Vagina (tissue), 2 donors: ENCODE results near the gene TLCD3A. TPM values are rescaled to one million over a fixed set of nuclear protein-coding genes. Genes with fewer than 3 reads are reported as not detected.

Experiments
- DNase-seq, 2 donors: peaks; one replicate each; pipeline ENCODE4 v3.0.0-alpha.2; 2017; ENCODE audit errors: extremely low spot score in 2 of 2
- H3K27ac ChIP-seq: fragments of 200-600 bp; sonication (generic); one replicate; pipeline ENCODE4 v1.5.1; 2019
- H3K27me3 ChIP-seq: fragments of 200-600 bp; sonication (generic); one replicate; pipeline ENCODE4 v1.5.1; 2019
- H3K36me3 ChIP-seq, 2 donors: fragments of 200-600 bp; sonication (generic); one replicate each; pipeline ENCODE4 v1.5.1; 2017 to 2019
- H3K4me1 ChIP-seq: fragments of 200-600 bp; sonication (generic); one replicate; pipeline ENCODE4 v1.5.1; 2019
- H3K4me3 ChIP-seq, 2 donors: fragments of 200-600 bp; sonication (generic); 1 replicate in 1 of 2; 2 replicates in 1 of 2; pipeline ENCODE4 v1.5.1; 2016 to 2019
- H3K9me3 ChIP-seq: fragments of 200-600 bp; sonication (generic); one replicate; pipeline ENCODE4 v1.5.1; 2019
- POLR2A ChIP-seq, 2 donors: fragments of 450-650 bp; IDR thresholded peaks; one replicate each; pipeline ENCODE4 v1.6.1; 2017; ENCODE audit warnings: antibody characterized with exemption in 2 of 2, mild to moderate bottlenecking in 2 of 2, moderate library complexity in 2 of 2
- POLR2AphosphoS5 ChIP-seq, 2 donors: sonication (generic); formaldehyde crosslinking; IDR thresholded peaks; one replicate each; pipeline ENCODE4 v1.9.0; 2017; ENCODE audit warnings: antibody characterized with exemption in 2 of 2, mild to moderate bottlenecking in 2 of 2, low read depth in 1 of 2; ENCODE audit not compliant: insufficient read depth in 1 of 2
- intact Hi-C: fragments of 100-400 bp; cut with DNase I; formaldehyde crosslinking; loops from one replicate; pipeline ENCODE4 v1.15.1; 2023
- total RNA-seq: library from RNA; depleted of rRNA; stranded (reverse); fragments of >200 nt; gene quantifications from one replicate; pipeline ENCODE4 v1.2.3, GENCODE V29; 2016
- TF ChIP-seq, protein P1 (sequence below), 3 experiments: fragments of 450-650 bp in 2 of 3; fragments of 200-600 bp in 1 of 3; sonication (generic) in 1 of 3; IDR thresholded peaks; one replicate each; pipeline ENCODE4 v1.5.1; 2017 to 2019; ENCODE audit warnings: antibody characterized with exemption in 3 of 3, mild to moderate bottlenecking in 2 of 3, moderate library complexity in 2 of 3

Gene TLCD3A
- total RNA-seq, 1 donor from 2014 or later, result 18.7 TPM

DNA sequence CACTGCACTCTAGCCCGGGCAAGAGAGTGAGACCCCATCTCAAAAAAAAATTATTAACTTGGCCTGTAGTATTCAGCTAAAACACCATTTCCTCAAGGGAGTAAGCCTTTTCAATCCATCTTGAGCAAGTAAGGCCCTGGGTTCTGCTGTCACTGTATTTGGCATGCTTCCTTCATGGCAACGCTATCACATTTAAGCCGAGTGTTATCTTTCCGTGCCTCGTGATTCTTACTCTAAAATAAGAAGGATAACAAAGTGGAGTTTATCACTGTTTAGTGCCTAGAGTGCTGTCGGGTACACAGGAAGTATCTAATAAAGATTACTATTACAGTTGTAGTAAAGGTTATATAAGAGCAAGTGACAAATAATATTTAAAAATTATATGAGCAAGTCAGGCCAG, 26.5 kb upstream of the TLCD3A start:
- no peaks in the 10 kb centered on the region for H3K9me3 ChIP-seq
- no peak for TF ChIP-seq POLR2A (IDR thresholded peaks at IDR 0.05)
- TF ChIP-seq, protein P1, sequence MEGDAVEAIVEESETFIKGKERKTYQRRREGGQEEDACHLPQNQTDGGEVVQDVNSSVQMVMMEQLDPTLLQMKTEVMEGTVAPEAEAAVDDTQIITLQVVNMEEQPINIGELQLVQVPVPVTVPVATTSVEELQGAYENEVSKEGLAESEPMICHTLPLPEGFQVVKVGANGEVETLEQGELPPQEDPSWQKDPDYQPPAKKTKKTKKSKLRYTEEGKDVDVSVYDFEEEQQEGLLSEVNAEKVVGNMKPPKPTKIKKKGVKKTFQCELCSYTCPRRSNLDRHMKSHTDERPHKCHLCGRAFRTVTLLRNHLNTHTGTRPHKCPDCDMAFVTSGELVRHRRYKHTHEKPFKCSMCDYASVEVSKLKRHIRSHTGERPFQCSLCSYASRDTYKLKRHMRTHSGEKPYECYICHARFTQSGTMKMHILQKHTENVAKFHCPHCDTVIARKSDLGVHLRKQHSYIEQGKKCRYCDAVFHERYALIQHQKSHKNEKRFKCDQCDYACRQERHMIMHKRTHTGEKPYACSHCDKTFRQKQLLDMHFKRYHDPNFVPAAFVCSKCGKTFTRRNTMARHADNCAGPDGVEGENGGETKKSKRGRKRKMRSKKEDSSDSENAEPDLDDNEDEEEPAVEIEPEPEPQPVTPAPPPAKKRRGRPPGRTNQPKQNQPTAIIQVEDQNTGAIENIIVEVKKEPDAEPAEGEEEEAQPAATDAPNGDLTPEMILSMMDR (IDR thresholded peaks at IDR 0.05), result no peak
- TF ChIP-seq POLR2AphosphoS5 (IDR thresholded peaks at IDR 0.05; ENCODE audit: insufficient read depth in 1 of 2, low read depth in 1 of 2), result no peak
- intact Hi-C loops, result no loop called here
- peaks cover 0 to 25% of the 10 kb centered on the region in 2 donors for H3K36me3 ChIP-seq
- no peak overlapping the region for H3K4me3 ChIP-seq
- no peak overlapping the region for H3K27ac ChIP-seq
- no peak for DNase-seq
- H3K27me3 ChIP-seq, result no peaks in the 10 kb centered on the region
- no peaks in the 10 kb centered on the region for H3K4me1 ChIP-seq

DNA sequence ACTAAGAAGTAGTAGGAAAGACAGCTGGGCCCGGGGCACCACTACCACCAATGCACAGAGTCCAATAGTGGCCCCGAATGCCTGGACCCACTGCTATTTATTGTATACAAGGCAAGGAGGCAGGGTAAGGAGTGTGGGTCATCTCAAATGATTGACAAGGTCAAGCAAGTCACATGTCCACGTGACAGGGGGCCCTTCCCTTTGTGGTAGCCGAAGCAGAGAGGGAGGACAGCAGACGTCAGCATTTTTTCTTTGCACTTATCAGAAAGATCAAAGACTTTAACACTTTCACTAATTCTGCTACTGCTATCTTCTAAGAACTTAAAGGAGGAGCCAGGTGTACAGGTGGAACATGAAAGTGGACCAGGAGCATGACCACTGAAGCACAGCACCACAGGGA, 24.3 kb upstream of the TLCD3A start:
- no peak overlapping the region for H3K4me3 ChIP-seq
- peaks cover 0 to 20% of the 10 kb centered on the region in 2 donors for H3K36me3 ChIP-seq
- no peak for TF ChIP-seq POLR2A (IDR thresholded peaks at IDR 0.05)
- TF ChIP-seq POLR2AphosphoS5 (IDR thresholded peaks at IDR 0.05; ENCODE audit: insufficient read depth in 1 of 2, low read depth in 1 of 2), result no peak
- TF ChIP-seq, protein P1 (IDR thresholded peaks at IDR 0.05), result no peak
- no peak for DNase-seq
- H3K9me3 ChIP-seq, result no peaks in the 10 kb centered on the region
- peaks cover 7% of the 10 kb centered on the region for H3K4me1 ChIP-seq
- intact Hi-C loops, result no loop called here
- H3K27me3 ChIP-seq, result no peaks in the 10 kb centered on the region
- H3K27ac ChIP-seq, result no peak overlapping the region

DNA sequence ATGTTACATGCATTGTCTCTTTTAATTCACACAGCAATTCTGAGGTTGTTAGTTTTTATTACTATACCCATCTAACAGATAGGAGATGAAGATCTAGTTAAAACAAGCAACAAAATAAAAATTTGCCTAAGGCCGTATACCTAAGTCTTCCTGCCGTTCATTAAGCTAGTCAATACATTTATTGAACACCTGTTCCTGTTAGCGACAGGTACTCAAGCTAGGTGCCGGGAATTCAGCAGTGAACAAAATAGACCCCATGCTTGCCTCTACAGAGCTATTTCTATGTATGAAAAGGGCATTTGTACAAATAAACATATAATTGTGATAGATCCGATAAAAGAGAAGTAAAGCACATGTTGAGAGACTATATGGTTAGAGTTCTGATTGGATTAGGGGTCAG, 14.3 kb upstream of the TLCD3A start:
- H3K9me3 ChIP-seq, result no peaks in the 10 kb centered on the region
- intact Hi-C loops, result no loop called here
- no peaks in the 10 kb centered on the region for H3K36me3 ChIP-seq
- H3K27me3 ChIP-seq, result no peaks in the 10 kb centered on the region
- TF ChIP-seq POLR2AphosphoS5 (IDR thresholded peaks at IDR 0.05; ENCODE audit: insufficient read depth in 1 of 2, low read depth in 1 of 2) (no peak), POLR2A (IDR thresholded peaks at IDR 0.05) (no peak)
- TF ChIP-seq, protein P1 (IDR thresholded peaks at IDR 0.05), result no peak
- no peak overlapping the region for H3K27ac ChIP-seq
- H3K4me3 ChIP-seq, result no peak overlapping the region
- no peak for DNase-seq
- H3K4me1 ChIP-seq, result peaks cover 34% of the 10 kb centered on the region

DNA sequence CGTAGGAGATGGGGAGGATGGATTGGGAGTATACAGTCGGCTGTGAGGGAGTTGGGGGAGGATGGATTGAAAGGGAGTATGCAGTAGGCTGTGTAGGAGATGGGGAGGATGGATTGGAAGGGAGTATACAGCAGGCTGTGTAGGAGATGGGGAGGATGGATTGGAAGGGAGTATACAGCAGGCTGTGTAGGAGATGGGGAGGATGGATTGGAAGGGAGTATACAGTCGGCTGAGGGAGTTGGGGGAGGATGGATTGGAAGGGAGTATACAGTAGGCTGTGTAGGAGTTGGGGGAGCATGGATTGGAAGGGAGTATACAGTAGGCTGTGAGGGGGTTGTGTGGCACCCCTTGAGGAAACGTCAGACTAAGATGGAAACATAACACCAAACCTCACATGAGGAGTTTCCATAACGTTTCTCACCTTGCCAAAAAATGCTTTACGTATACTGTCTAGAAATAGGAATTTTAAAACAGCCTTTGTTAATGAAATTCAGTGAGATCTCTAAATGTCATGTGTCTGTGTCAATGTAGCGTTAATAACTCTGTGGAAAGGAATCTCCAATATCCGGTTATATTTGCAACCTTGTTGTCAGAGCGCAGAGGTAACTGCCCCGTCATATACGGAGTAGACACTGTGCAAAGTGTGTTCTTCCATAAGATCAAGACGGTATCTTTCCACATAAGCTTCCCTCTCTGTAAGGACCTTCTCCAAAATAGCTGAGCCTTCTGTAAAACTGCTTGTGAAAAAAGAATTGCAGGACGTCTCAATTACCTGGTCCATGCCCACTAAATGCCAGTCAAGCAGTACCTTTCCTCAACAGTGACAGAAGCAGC, 11.5 kb upstream of the TLCD3A start:
- Histone ChIP-seq H3K27me3 (no peaks in the 10 kb centered on the region), H3K4me3 (no peak overlapping the region), H3K4me1 (peaks cover 12% of the 10 kb centered on the region), H3K9me3 (no peaks in the 10 kb centered on the region), H3K27ac (peak overlapping the region; percentile 59), H3K36me3 (no peaks in the 10 kb centered on the region)
- DNase-seq, result no peak
- intact Hi-C loops, result no loop called here
- TF ChIP-seq POLR2AphosphoS5 (IDR thresholded peaks at IDR 0.05; ENCODE audit: insufficient read depth in 1 of 2, low read depth in 1 of 2) (no peak), POLR2A (IDR thresholded peaks at IDR 0.05) (no peak)
- TF ChIP-seq, protein P1 (IDR thresholded peaks at IDR 0.05), result no peak

DNA sequence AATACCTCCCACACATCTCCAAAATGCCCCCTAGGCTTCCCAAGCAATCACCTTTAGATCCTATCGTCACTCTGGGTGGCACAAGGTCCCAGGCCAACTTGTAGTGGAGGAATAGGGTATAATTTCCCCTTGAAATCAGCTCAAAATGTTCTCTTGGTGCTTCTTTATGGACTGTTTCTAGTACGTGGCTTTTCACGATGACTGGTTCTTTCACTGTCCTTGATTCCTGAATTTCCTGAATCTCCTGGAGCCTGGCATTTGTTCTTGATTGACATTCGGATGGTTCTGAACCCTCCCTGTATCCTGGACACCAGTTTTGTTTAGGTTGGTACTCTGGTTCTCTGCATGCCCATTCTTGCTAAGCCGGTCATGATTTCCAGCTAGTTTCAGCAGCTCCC, 10.9 kb upstream of the TLCD3A start:
- Histone ChIP-seq H3K9me3 (no peaks in the 10 kb centered on the region), H3K27me3 (no peaks in the 10 kb centered on the region), H3K27ac (peak overlapping the region; percentile 59), H3K36me3 (no peaks in the 10 kb centered on the region), H3K4me1 (peaks cover 12% of the 10 kb centered on the region), H3K4me3 (no peak overlapping the region)
- TF ChIP-seq POLR2A (IDR thresholded peaks at IDR 0.05), result no peak
- peak in 1 of 2 donors; percentile 68 for TF ChIP-seq POLR2AphosphoS5 (IDR thresholded peaks at IDR 0.05; ENCODE audit: insufficient read depth in 1 of 2, low read depth in 1 of 2)
- intact Hi-C loops, result no loop called here
- DNase-seq, result no peak
